H4 (cell line): Measurements from ENCODE around the gene WWOX. TPM values are rescaled to one million over a fixed set of nuclear protein-coding genes. Genes with fewer than 3 reads are reported as not detected.

Source experiments
- DNase-seq: peaks from one replicate; pipeline ENCODE4 v3.0.0-alpha.2; 2015; ENCODE audit warnings: low spot score
- total RNA-seq: library from RNA; depleted of rRNA; stranded (reverse); fragments of >200 nt; shearing (Covaris generic); gene quantifications from 2 replicates; pipeline ENCODE4 v1.2.3, GENCODE V29; 2014

The WWOX gene
- total RNA-seq, 1 experiment from 2014 or later: 25.4 TPM

DNA sequence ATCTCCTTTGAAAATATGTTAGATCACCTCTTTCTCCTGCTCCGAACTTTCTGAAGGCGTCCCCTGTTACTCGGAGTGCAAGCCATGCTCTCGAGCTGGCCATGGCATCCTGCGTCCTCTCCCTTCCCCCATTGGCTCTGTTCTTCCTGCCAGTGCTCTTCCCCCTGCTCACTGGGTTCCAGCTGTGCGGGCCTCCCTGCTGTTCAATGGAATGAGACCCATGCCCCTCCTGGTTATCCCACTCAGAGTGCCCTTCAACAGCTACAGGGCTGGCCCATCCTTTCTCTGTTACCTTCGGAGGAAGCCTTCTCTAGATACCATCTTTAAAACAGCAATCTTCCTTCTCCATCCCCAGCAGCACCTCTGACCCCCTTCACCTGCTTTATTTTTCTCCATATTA is 996.8 kb downstream of the WWOX start:
- no peak for DNase-seq

DNA sequence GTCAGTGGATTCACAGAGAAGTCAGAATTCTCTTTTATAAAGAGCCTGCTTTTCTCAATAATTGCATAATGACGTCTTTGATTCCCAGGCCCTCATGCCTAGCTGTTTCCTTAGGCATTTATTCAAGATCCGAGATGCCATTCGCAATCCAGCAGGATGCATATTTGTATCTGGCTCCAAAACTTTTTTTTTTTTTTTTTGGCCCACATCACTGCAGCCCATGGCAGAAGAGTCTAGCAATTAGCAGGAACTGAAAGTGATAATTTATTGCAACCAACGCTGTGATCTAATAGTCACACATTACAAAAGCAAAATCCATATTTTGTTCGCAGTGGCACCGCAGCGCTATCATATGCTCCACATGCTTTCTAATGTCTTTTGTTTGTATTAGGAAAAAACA is 997.7 kb downstream of the WWOX start:
- no peak for DNase-seq

DNA sequence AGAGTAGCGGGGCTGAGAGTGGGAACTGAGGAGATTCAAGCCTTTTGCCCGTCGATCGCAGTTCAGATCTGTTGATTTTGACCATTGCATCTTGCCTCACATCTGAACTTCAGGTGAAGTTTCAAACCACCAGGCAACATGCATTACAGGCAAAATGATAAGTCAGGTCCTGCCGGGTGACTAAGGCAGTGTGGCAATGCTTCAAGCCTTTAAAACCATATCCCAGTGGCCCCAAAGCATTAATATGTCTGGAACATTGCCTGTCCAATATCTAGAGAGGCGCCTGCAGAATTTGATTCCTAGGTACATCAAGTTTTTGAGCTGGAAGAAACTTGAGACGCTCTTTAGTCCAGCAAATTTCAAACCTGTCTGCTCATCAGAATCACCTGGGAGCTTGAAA is 998.3 kb downstream of the WWOX start:
- DNase-seq: no peak

GRCh38 chr16:79098907-79099306 is 999.5 kb downstream of the WWOX start:
- no peak for DNase-seq

- no peak for DNase-seq
These were observed 1000.3 kb downstream of the WWOX start for GRCh38 chr16:79099716-79100115.

DNA sequence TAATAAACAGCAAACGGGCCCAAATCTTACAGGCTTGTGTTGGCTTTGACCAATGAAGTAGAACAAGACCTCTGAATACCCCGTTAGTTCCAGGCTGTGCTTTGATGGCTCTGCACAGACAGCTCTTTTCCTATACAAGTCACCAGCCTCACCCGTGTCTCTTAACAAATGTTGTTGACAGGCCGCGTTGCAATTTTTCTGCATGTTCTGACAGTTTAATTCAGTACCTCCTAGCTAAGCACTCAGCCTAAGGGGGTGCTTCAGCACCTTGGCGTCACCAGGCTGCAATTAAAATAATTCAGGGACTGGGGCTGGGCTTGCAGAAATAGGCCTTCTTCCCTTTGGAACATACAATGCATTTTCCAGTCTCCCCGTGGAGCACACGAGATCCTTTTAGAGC is 1001.0 kb downstream of the WWOX start:
- DNase-seq: no peak

- no peak for DNase-seq
These were observed 1002.0 kb downstream of the WWOX start for GRCh38 chr16:79101491-79101890.

GRCh38 chr16:79104567-79104966 is 1005.1 kb downstream of the WWOX start:
- no peak for DNase-seq

- DNase-seq: no peak
These were observed 1007.8 kb downstream of the WWOX start for GRCh38 chr16:79107301-79107700.

GRCh38 chr16:79109771-79110170 is 1010.3 kb downstream of the WWOX start:
- DNase-seq: no peak

DNA sequence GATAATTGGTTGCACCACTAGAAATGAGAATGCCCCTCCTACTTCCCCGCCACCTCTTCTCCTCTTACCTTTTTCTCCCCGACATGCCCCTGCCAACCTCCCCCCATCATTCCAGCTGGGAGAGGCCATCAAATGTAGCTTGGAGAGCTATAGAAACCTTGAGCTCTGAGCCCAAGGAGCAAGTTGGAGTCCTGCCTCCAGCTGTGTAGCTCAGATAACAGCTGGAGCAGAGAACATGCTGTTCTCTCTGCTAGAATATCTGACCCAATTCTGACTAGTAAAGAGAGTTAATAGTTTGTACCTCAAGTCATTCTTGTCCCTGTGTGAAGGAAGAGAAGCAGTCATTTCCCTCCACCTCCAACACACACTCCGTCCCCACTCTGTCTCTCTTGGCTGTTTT is 1010.8 kb downstream of the WWOX start:
- DNase-seq: no peak

DNA sequence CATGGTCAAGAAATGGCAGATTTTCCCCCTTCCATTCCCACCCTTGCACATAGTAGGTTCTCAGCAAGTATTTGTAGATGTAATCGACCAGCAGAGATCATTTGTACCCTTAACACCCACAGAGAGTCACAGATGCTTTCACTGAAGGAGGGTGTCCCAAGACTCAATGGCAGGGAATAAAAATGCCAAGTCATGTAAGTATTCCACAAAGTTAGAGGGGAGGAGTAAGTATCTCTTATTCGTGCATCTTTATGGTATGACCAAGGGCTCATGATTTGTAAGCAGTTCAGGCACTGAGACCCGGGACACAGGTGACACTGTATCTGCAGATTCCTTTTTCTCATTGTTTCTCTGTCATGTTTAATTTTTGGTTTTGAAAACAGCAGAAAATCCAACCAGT is 1011.5 kb downstream of the WWOX start:
- no peak for DNase-seq

- DNase-seq: no peak
These were observed 1013.0 kb downstream of the WWOX start for GRCh38 chr16:79112462-79112861.

- DNase-seq: no peak
These were observed 1014.4 kb downstream of the WWOX start for GRCh38 chr16:79113826-79114225.

GRCh38 chr16:79114759-79115158 is 1015.3 kb downstream of the WWOX start:
- no peak for DNase-seq

DNA sequence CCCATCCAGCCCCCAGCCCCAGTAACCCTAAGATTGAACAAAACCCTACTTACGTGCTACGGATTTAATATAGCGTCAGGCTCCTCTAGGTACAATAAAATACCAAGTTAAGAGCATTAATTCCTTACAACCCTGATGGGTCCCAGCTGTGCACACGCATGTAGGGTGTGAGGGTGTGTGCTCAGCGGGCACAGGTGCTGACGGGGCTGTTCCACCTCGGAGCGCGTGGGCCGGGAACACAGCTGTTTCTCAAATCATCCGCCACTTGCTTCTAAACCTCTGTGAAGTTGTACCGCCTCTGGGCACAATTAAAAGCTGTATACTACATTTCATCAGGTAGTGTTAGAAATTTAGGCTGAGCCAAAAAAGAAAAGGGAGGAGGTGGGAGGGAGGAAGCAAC is 1022.5 kb downstream of the WWOX start:
- no peak for DNase-seq

DNA sequence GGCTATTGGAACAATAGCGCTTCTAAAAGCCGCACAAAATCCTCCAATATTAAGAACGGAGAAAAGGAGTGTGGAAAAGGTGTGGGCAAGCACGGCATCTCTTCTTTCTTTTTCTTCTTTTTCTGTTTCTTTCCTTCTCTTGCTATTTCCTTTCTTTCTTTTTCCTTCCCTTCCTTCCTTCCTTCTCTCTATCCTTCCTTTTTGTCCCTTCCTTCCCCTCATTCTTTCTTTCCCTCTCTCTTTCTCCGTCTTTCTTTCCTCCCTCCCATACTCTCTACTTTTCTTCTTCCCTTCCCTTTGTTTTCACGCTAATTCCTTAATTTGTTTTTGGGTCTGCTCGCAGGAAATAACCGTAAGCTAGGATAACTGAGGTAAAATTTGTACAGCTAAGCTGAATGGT is 1022.9 kb downstream of the WWOX start:
- DNase-seq: no peak

DNA sequence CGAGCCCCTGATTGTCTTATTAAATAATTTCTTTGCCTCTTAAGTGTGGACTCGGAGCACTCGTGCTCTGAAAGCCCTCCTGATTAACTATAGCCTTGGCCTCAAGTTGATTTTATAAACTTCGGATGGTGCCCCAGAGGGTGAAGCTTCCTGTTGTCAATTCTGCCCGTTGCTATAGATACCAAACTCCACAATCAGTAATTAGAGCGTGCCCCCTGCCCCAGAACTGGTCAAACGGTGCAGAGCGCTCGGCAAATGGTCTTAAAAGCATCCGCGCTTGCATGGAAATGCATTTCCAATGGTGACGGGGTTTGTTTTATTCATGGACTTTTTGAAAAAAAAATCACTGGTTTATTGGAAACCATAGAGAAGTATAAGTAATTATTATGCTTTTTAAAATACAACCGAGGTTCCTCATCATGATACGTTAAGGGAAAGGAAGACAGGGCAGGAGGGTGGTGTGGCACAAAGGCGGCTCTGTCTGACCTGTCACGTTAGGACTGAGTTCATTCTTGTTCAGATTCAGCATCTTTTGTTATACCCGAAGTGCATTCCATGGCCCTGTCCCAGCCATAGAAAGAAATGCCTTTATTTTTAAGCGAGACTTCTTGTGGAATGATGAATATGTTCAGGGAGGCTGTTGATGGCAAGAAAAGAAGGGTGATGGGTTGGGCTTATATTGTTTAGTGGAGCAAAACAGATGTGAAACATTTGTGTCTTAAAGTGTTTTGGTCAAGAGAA is 1024.7 kb downstream of the WWOX start:
- DNase-seq: no peak

GRCh38 chr16:79127766-79128165 is 1028.3 kb downstream of the WWOX start:
- DNase-seq: no peak

- DNase-seq: no peak
These were observed 1029.3 kb downstream of the WWOX start for GRCh38 chr16:79128706-79129105.

DNA sequence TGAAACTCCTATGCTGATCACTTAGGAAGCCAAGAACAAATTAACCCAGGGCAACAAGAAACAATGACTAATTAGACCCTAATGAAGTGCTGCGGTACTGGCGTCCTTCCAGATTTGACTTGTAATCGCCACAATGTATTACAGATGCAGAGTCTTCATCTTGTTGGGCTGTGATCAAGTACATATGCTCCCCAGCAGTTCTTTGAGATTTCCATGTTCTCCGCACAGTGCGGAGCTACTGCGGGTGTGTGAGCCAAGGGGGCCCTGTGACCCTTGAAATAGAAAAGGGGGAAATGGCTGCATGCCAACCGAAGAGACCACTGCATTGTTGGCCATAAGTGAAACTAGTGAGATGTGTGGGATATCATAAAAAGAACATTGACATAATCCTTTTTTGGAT is 1031.2 kb downstream of the WWOX start:
- no peak for DNase-seq

- DNase-seq: no peak
These were observed 1032.0 kb downstream of the WWOX start for GRCh38 chr16:79131321-79132075.

DNA sequence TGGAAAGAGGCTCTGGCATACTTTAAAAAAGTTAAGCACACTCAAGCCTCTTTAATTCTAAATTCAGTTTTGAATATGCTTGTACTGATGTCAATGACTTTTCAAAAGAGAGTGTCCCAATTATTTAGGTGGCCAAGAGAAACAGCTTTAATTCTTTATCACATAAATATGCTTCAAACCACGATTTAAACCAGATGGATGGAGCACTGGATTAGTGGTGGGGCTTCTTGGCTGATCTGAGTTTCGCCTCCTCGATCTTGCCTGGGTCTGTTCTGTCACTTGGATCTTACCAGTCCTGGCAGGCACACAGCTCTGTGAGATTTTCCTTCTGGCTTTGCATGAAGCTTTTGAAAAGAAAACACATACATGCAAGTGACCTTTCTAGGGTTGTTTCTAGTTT is 1033.2 kb downstream of the WWOX start:
- DNase-seq: no peak

GRCh38 chr16:79134300-79134699 is 1034.8 kb downstream of the WWOX start:
- DNase-seq: no peak
